ENCODE results near the gene ZMYND8.

ZMYND8 gene

GRCh38 chr20:47332381-47333206 is 23.9 kb downstream of the ZMYND8 start:
- DNase-seq (ENCODE audit: low read depth) = no peak

GRCh38 chr20:47330933-47331708 is 25.4 kb downstream of the ZMYND8 start:
- peak; percentile 85 for DNase-seq (ENCODE audit: low read depth)

- no peak for DNase-seq (ENCODE audit: low read depth)
These were observed 26.4 kb downstream of the ZMYND8 start for GRCh38 chr20:47330071-47330470.

- DNase-seq (ENCODE audit: low read depth) = no peak
These were observed 28.4 kb downstream of the ZMYND8 start for GRCh38 chr20:47328129-47328528.

- no peak for DNase-seq (ENCODE audit: low read depth)
These were observed 28.8 kb downstream of the ZMYND8 start for GRCh38 chr20:47327711-47328110.

- DNase-seq (ENCODE audit: low read depth) = no peak
These were observed 29.7 kb downstream of the ZMYND8 start for GRCh38 chr20:47326658-47327268.

- no peak for DNase-seq (ENCODE audit: low read depth)
These were observed 31.3 kb downstream of the ZMYND8 start for GRCh38 chr20:47325242-47325641.

GRCh38 chr20:47320990-47321805 is 35.3 kb downstream of the ZMYND8 start:
- DNase-seq (ENCODE audit: low read depth) = no peak

- no peak for DNase-seq (ENCODE audit: low read depth)
These were observed 36.8 kb downstream of the ZMYND8 start for GRCh38 chr20:47319517-47320252.

- DNase-seq (ENCODE audit: low read depth) = peak; percentile 73
These were observed 37.6 kb downstream of the ZMYND8 start for GRCh38 chr20:47318586-47319516.

GRCh38 chr20:47318027-47318585 is 38.4 kb downstream of the ZMYND8 start:
- DNase-seq (ENCODE audit: low read depth) = no peak

- peak; percentile 83 for DNase-seq (ENCODE audit: low read depth)
These were observed 39.2 kb downstream of the ZMYND8 start for GRCh38 chr20:47317127-47317895.

- DNase-seq (ENCODE audit: low read depth) = no peak
These were observed 39.7 kb downstream of the ZMYND8 start for GRCh38 chr20:47316776-47317126.

- peak; percentile 85 for DNase-seq (ENCODE audit: low read depth)
These were observed 41.0 kb downstream of the ZMYND8 start for GRCh38 chr20:47315339-47316056.

GRCh38 chr20:47314647-47315338 is 41.7 kb downstream of the ZMYND8 start:
- no peak for DNase-seq (ENCODE audit: low read depth)

- DNase-seq (ENCODE audit: low read depth) = no peak
These were observed 44.4 kb downstream of the ZMYND8 start for GRCh38 chr20:47311967-47312681.

GRCh38 chr20:47311211-47311610 is 45.3 kb downstream of the ZMYND8 start:
- DNase-seq (ENCODE audit: low read depth) = no peak

Measured in fibroblast of the conjunctiva (primary cell).